Mucosa of stomach (tissue), 1 donor: Measurements from ENCODE around the gene OS9.

Experiments used
- H3K27me3 ChIP-seq: one replicate; pipeline ENCODE4 v1.7.0; 2013; ENCODE audit warnings: mild to moderate bottlenecking, low read length; ENCODE audit not compliant: control insufficient read depth, insufficient read depth
- H3K36me3 ChIP-seq: one replicate; pipeline ENCODE4 v1.7.0; 2013; ENCODE audit warnings: low read length; ENCODE audit not compliant: control insufficient read depth, insufficient read depth
- H3K4me1 ChIP-seq: one replicate; pipeline ENCODE4 v1.7.0; 2013; ENCODE audit warnings: mild to moderate bottlenecking, low read length; ENCODE audit not compliant: control insufficient read depth, insufficient read depth
- H3K4me3 ChIP-seq: one replicate; pipeline ENCODE4 v1.7.0; 2013; ENCODE audit warnings: low read length
- H3K9ac ChIP-seq: one replicate; pipeline ENCODE4 v1.7.0; 2013; ENCODE audit warnings: mild to moderate bottlenecking, low read length, moderate library complexity
- H3K9me3 ChIP-seq: one replicate; pipeline ENCODE4 v1.7.0; 2013; ENCODE audit warnings: mild to moderate bottlenecking, low read length, moderate library complexity; ENCODE audit not compliant: control insufficient read depth
- donor health status: Pancreatic carcinoma.

The OS9 gene

DNA sequence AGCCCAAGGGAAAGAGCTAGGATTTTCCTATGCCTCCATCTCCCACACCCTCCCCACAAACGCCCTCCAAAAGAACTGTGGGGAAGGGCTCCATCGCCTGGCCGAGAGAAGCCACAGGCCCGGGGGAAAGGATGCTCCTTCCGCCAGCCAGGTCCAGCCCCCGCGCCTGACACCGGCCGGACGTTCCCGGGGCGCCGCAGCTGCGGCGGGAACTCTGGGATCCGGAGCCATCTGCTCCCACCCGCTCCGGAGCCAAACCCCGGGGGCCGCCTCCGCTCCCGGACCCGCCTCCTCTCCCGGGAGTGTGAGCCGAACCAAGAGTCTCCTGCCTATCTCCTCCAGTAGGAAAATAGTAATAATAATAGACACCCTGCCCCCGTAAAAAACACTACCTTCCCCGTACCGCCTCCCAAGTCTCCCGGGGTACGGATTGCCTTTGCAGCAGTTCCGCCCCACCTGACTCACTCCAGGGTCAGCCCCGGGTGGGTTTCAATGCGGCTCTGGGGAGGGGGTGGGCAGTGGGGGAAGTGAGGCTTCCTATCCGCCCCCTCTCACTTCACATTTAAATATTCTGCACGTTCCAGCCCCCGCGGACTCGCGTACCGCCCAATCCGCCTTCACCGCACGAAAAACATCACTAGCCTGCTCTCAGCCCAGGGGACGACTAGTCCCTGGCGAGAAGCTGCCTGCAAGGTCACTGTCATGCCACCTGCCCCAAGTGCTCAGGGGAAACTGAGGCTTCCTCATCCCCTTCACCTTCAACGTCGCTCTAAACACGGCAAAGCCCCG lies 42.2 kb downstream of the OS9 start:
- Histone ChIP-seq H3K4me3 (no peak overlapping the region), H3K27me3 (peaks cover 93% of the 10 kb centered on the region), H3K9ac (no peak overlapping the region), H3K4me1 (peaks cover 15% of the 10 kb centered on the region), H3K9me3 (no peaks in the 10 kb centered on the region), H3K36me3 (no peaks in the 10 kb centered on the region)

DNA sequence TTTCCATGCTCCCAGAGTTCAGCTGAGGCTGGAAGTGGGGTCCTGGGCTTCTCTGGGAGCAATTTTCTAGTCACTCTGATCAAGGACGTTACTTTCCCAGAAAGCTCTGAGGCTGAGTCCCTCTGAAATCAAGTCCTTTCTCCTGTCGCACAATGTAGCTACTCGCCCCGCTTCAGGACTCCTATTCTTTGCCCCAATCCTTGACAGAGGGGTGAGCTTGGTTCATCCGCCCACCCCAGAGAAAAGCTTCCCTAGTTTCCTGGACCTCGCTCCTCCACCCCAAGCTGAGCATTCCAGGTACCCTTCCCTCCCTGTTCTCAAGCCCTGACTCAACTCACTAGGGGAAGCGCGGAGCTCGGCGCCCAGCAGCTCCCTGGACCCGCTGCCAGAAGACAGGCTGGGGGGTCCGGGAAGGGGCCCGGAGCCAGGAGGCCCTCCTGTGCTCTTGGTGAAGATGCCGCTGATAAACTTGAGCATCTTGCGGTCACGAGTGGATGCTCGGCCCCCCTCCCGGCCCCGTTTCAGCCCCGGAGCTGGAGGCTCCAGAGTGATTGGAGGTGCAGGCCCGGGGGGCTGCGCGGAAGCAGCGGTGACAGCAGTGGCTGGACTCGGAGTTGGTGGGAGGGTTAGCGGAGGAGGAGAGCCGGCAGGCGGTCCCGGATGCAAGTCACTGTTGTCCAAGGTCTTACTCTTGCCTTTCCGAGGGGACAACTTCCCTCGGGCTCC lies 43.0 kb downstream of the OS9 start:
- H3K4me1 ChIP-seq, result peaks cover 15% of the 10 kb centered on the region
- H3K9me3 ChIP-seq, result no peaks in the 10 kb centered on the region
- H3K27me3 ChIP-seq, result peaks cover 93% of the 10 kb centered on the region
- no peaks in the 10 kb centered on the region for H3K36me3 ChIP-seq
- no peak overlapping the region for H3K4me3 ChIP-seq
- H3K9ac ChIP-seq, result no peak overlapping the region

DNA sequence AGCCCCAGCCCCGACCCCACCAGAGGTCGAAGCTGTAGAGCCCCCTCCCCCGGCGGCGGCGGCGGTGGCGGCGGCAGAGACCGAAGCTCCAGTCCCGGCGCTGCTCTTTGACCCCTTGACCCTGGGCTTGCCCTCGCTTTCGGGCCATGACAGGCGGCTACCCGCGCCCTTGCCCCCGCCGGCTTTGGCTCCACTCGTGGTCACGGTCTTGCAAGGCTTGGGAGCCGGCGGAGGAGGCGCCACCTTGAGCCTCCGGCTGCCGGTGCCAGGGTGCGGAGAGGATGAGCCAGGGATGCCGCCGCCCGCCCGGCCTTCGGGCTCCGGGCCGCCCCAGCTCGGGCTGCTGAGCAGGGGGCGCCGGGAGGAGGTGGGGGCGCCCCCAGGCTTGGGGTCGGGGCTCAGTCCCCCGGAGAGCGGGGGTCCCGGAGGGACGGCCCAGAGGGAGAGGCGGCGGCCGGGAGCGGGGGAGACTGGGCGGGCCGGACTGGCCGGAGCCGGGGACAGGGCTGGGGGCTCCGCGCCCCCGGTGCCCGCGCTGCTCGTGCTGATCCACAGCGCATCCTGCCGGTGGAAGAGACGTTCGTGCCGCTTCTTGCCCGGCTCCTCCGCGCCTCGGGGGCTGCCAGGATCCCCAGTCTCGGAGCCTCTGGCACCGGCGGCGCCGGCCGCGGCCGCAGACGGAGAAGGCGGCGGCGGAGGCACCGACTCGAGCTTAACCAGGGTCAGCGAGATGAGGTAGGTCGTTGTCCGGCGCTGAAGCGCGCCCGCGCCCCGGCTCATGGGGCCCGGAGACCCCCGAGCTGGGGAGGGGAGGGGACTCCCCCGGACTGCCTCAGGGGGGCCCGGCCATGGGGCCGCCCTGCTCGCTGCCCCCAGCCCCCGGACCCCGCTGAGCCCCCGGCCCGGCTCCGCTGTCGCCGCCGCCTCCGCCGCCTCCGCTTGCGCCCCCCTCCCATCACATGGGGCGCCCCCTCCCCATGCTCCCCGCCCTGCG lies 43.8 kb downstream of the OS9 start:
- H3K4me1 ChIP-seq, result peaks cover 18% of the 10 kb centered on the region
- H3K27me3 ChIP-seq, result peaks cover 91% of the 10 kb centered on the region
- no peak overlapping the region for H3K4me3 ChIP-seq
- no peaks in the 10 kb centered on the region for H3K9me3 ChIP-seq
- H3K9ac ChIP-seq, result no peak overlapping the region
- no peaks in the 10 kb centered on the region for H3K36me3 ChIP-seq

DNA sequence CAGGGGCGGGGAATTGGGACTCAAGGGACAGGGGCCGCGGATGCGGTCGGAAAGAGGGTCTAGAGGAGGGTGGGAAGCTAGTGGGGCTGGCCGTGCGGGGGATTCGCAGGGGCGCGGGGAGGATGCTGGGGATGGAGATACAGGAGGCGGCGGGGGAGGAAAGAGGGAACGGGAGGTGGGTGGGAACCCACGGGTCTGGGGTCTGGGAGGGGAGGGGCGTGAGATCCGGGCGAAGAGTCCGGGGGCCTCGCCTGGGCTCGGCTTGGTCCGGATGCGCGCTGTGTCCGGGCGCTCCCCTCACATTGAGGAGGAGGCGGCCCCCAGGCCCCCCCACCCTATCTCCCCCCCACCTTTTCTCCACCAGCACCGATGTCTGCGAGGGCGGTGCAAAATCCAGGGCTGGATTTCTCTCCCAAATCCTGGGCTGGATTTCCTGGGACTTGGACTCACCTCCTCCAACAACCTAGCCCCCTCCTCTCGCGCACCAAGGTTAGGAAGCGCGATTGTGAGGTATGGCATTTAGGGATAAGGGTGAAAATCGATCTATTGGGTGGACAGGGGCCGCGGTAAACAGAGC lies 44.8 kb downstream of the OS9 start, which contains the start of gene AGAP2:
Gene AGAP2, minus strand, starts transcription at position 82 of the 577 bp plus-strand sequence. CDS start 496 bp downstream, outside the sequence.
- Histone ChIP-seq H3K9ac (no peak within 1 kb of the TSS), H3K4me3 (no peak within 1 kb of the TSS), H3K9me3 (no peaks in the 10 kb centered on the region), H3K4me1 (peaks cover 18% of the 10 kb centered on the region), H3K27me3 (peaks cover 81% of the 10 kb centered on the region), H3K36me3 (no peaks in the 10 kb centered on the region)

DNA sequence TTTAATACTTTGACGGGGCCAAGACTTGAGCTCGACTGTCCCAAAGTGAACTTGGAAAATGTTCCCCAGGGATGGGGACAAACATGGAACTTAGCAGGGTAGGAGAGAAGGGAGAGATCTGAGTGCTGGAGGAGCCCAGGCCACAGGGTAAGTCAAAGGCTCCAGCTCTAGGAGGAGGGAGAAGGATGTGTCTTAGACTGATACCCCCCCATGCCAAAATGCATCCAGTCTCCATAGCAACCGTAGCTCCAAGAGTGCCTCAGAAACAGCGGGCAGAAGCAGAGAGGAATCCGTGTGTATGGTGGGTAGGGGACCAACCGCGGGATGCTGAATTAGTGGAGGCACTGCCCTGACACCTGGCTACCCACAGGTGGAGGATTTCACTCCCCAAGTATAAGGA lies 45.5 kb downstream of the OS9 start:
- Histone ChIP-seq H3K27me3 (peaks cover 75% of the 10 kb centered on the region), H3K9me3 (no peaks in the 10 kb centered on the region), H3K4me1 (peaks cover 22% of the 10 kb centered on the region), H3K4me3 (no peak overlapping the region), H3K36me3 (no peaks in the 10 kb centered on the region), H3K9ac (no peak overlapping the region)

DNA sequence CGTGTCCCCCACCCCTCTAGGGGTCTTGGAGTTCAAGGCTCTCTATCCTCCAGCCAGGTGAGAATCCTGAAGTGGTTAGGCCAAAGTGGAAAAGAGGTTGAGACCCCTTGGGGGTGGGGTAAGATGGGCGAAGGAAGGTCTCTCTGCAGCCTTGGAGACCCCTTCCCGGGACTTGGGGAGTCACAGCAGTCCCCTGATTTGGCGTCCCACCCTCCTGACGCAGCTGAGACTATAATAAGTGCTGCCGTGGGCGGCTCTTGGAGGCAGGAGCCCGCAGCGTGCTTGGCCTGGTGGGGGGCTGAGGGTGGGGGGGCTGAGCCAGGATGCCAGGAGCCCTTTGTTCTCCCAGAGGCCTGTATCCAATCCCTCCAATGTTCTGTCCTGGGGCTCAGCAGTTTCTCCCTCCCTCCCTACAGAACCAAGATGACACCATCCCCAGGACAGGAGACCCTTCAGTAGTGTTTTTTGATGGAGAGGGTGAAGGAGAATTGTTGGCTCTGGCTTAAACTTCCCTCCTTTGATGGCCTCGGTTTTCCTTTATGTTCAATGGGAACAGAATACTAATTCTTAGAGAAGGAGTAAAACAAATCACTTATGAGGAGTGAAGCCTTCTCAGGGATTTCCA lies 46.1 kb downstream of the OS9 start:
- H3K9me3 ChIP-seq, result no peaks in the 10 kb centered on the region
- H3K4me3 ChIP-seq, result no peak overlapping the region
- peaks cover 19% of the 10 kb centered on the region for H3K4me1 ChIP-seq
- H3K9ac ChIP-seq, result no peak overlapping the region
- H3K27me3 ChIP-seq, result peaks cover 68% of the 10 kb centered on the region
- H3K36me3 ChIP-seq, result no peaks in the 10 kb centered on the region

DNA sequence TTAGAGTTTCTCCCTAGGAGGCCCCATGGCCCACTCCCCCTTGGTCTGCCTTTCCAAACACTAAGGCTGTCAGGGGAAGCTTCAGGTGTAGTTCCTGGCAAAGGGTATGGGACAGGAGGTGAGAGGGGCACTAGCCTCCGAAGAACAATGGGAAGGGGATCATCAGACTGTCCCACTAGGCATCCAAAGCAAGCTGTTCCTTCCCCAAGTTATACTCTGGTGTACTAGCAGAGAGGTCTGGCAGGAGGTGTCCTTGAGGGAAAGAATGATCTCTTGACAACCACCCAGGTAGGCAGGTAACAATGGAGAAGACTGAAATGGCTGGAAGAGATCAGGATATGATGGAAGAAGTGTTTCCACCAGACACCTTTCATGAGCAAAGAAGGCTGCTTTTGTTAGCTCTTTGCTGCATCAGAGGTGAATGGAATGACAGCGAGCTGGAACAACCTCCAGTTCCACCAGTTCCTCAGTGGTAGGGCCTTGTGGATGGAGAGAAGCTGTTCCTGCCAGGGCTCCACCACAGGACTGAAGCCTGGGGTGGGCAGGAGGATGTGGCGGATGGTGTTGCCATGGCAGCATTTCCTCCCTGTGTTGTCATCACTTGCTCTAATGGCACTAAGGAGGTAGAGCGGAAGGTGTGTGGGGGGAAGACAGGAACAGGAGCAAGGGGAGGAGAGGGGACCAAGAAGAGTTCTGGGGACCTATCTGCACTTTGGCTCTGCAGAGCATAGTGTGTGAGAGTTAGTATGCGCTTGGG lies 46.9 kb downstream of the OS9 start:
- Histone ChIP-seq H3K9ac (no peak overlapping the region), H3K4me1 (peaks cover 18% of the 10 kb centered on the region), H3K4me3 (no peak overlapping the region), H3K27me3 (peaks cover 60% of the 10 kb centered on the region), H3K9me3 (no peaks in the 10 kb centered on the region), H3K36me3 (no peaks in the 10 kb centered on the region)

DNA sequence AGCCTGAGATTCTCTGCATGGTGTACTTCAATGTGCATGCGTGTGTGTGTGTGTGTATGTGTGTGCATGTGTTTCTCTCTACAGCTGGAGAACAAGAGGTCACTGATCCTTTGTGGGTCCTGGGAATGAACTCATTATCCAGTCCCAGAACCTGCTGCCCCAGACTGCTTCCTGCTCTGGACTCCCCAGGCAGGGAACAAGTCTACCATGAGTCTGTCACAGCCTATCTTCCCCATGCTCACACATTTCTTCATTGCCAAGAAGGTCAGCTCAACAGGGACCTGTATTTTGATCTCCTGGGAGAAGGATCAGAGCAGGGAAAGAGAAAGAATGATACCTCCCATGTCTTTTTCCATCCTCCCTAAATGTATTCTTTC lies 47.5 kb downstream of the OS9 start:
- Histone ChIP-seq H3K9ac (no peak overlapping the region), H3K4me1 (peaks cover 22% of the 10 kb centered on the region), H3K9me3 (no peaks in the 10 kb centered on the region), H3K4me3 (no peak overlapping the region), H3K36me3 (no peaks in the 10 kb centered on the region), H3K27me3 (peaks cover 54% of the 10 kb centered on the region)

DNA sequence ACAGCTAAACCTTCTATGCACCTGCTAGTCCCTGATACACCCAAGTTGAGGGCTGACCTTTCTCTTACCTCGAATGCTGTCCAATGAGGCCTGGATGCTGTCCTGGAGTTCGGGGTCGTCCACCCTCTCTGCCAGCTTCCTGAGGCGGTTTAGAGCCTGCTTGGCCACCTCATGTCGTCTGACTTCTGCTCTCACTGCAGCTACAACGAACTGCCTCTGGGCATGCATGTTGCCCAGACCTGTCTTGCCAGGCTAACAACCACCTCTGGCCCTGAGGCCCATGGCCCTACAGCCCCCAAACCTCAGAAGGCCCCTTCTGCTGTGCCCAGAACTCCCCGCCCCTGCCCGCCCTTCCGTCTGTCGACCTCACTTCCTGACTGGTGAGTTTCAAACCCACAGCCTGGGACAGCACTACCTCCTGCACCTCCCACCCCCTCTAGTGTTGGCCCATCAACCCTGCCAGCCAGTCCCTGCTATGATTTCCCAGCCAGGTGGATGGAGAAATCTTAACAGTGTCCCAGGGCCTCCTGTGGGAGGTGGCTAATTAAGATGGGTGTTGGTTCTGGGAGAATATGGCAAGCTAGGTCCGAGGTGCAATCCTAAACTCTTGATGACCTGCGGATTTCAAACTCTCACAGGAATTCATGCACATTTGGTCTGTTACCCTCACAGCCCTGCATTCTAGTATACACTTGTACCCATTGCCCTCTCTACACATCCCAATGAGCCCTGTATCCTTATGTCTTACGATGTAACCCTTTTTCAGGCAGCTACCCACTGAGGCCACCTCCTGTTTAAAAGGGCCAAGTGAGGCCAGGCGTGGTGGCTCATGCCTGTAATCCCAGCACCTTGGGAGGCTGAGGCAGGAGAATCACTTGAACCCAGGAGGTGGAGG lies 48.2 kb downstream of the OS9 start:
- Histone ChIP-seq H3K4me3 (no peak overlapping the region), H3K27me3 (peaks cover 48% of the 10 kb centered on the region), H3K36me3 (no peaks in the 10 kb centered on the region), H3K9ac (no peak overlapping the region), H3K9me3 (no peaks in the 10 kb centered on the region), H3K4me1 (peaks cover 19% of the 10 kb centered on the region)

DNA sequence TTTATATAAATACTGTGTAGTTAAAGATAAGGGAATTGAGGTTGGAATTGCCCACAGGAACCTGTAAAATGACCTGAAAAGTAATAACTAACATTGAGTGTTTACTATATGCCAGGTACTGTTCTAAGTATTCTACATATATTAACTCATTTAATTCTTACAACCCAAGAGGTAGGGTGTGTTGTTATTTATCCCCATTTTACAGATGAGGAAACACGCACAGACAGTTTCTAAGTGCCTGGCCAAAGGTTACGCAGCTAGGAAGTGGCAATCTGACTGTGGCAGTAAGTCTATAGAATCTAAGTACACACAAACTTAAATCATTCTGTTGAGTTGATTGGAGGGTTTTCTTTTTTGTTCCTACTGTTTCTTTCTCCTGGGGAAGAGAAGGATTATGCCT lies 49.8 kb downstream of the OS9 start:
- Histone ChIP-seq H3K9ac (no peak overlapping the region), H3K4me1 (peaks cover 16% of the 10 kb centered on the region), H3K36me3 (no peaks in the 10 kb centered on the region), H3K4me3 (no peak overlapping the region), H3K27me3 (peaks cover 32% of the 10 kb centered on the region), H3K9me3 (no peaks in the 10 kb centered on the region)
